IPS DF 6.9 (cell line): ENCODE results near the gene MIER2.
"Not testable (repeated sequence)": the region's sequence is repeated elsewhere in the genome, so short reads cannot be mapped to it uniquely, and the experiment has no call there.

ENCODE experiments used
- DNase-seq: peaks from one replicate; pipeline ENCODE4 v3.0.0-alpha.2; 2013; ENCODE audit warnings: low read depth, low spot score
- H3K27ac ChIP-seq: one replicate; pipeline ENCODE4 v1.5.1; 2013; ENCODE audit warnings: low read length, control low read depth
- H3K27me3 ChIP-seq: 2 replicates; pipeline ENCODE4 v1.6.1; 2013; ENCODE audit warnings: mild to moderate bottlenecking, low read length; ENCODE audit not compliant: control insufficient read depth, insufficient read depth
- H3K36me3 ChIP-seq: 2 replicates; pipeline ENCODE4 v1.6.1; 2013; ENCODE audit warnings: low read length; ENCODE audit not compliant: control insufficient read depth, insufficient read depth
- H3K4me1 ChIP-seq: 2 replicates; pipeline ENCODE4 v1.6.1; 2013; ENCODE audit warnings: low read length; ENCODE audit not compliant: control insufficient read depth, insufficient read depth
- H3K4me3 ChIP-seq: 2 replicates; pipeline ENCODE4 v1.5.1; 2013; ENCODE audit warnings: mild to moderate bottlenecking, low read length
- H3K9me3 ChIP-seq: 2 replicates; pipeline ENCODE4 v1.6.1; 2013; ENCODE audit warnings: low read length, inconsistent platforms; ENCODE audit not compliant: control insufficient read depth, insufficient read depth
- WGBS: extraction: QIAGEN DNeasy Blood & Tissue Kit; methylation state at CpG from one replicate; pipeline ENCODE4 v1.1.7; 2013; ENCODE audit warnings: mixed read lengths, missing lambda C conversion rate; ENCODE audit not compliant: insufficient read length, insufficient coverage; 5-methylcytosine and 5-hydroxymethylcytosine counted together

MIER2 gene, protein sequence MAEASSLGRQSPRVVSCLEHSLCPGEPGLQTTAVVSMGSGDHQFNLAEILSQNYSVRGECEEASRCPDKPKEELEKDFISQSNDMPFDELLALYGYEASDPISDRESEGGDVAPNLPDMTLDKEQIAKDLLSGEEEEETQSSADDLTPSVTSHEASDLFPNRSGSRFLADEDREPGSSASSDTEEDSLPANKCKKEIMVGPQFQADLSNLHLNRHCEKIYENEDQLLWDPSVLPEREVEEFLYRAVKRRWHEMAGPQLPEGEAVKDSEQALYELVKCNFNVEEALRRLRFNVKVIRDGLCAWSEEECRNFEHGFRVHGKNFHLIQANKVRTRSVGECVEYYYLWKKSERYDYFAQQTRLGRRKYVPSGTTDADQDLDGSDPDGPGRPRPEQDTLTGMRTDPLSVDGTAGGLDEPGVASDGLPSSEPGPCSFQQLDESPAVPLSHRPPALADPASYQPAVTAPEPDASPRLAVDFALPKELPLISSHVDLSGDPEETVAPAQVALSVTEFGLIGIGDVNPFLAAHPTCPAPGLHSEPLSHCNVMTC

DNA sequence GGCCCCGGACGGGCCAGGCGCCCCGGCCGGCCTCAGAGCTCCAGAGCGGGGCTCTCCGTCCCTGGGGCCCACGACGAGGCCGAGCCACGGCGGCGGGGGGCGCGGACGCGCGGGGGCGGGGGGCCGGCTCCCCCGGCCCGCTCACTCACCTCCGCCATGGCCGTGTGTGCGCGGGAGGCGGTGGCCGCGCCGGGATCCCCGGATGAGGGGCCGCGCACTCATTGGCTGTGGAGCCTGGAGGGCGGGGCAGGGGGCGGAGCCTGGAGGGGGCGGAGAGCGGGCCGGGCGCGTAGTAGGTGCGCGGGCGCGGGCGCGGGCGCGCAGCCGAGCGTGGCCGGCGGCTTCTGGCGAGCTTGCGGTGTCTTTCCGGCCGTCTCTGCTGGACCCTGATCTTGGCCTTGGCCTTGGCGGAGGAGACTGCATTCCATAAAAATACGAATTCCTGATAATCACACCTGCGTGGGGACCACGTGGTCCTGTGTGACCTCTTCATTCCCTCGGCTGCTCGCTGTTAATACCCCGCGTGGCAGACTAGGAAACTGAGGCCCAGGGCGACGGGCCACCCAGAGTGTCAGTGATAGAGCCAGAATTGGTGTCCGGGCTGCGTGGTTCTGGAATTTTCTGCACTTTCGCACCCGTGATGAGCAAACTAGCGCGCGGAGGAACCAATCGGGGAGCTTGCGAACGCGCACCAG is at the start of gene MIER2:
Gene MIER2, minus strand, starts transcription at position 172 of the 695 bp plus-strand sequence. Its CDS starts 14 bp downstream, at position 158.
- H3K36me3 ChIP-seq: peaks cover 3% of the 10 kb centered on the region; the same call in 1 of the 2 replicates
- DNase-seq: peak; percentile 27
- H3K4me1 ChIP-seq: peaks cover 9% of the 10 kb centered on the region; the same call in 1 of the 2 replicates
- no peaks in the 10 kb centered on the region for H3K27me3 ChIP-seq
- H3K4me3 ChIP-seq: peak within 1 kb of the TSS; percentile 80
- H3K27ac ChIP-seq: no peak within 1 kb of the TSS
- no CpG with 5 or more reads among the region's 77 CpGs for WGBS
- no peaks in the 10 kb centered on the region for H3K9me3 ChIP-seq

DNA sequence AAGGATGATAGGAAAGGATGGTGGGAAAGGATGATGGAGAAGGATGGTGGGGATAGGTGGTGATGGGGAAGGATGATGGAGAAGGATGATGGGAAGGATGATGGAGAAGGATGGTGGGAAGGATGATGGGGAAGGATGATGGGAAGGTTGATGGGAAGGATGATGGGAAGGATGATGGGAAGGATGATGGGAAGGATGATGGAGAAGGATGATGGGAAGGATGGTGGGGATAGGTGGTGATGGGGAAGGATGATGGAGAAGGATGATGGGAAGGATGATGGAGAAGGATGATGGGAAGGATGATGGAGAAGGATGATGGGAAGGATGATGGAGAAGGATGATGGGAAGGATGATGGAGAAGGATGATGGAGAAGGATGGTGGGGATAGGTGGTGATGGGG is 49.0 kb upstream of the MIER2 start:
- not testable (repeated sequence) for H3K4me3 ChIP-seq, H3K4me1 ChIP-seq, DNase-seq, H3K36me3 ChIP-seq, H3K27me3 ChIP-seq, H3K9me3 ChIP-seq, H3K27ac ChIP-seq

DNA sequence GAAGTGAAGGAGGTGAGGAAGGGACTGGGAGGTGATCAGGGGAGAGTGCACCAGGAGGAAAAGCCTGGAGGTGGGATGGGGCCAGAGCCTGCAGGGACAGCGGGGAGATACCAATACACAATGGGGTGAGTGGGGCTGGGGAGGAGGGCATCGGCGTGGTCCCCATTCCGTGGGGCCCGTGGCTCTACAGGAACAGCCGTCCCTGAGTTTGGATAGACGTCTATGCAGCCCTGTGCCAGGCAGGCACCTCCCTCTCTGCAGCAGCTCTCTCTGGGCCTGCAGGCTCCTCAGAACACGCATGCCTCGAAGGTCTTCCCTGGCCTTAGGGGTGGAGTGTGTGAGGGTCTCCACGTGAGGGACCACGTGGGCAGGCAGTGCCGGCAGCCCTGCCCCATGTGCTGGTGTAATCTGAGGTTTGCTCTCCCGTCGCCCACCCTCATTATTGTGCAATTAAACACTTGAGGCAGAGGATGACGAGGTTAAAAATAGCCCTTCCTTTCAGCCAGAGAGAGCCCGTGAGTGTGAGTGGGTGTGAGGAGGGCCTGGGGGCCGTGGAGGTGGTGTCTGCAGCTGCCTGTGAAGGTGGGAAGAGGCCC is 47.9 kb upstream of the MIER2 start:
- no peak overlapping the region for H3K4me3 ChIP-seq
- no peaks in the 10 kb centered on the region for H3K36me3 ChIP-seq
- DNase-seq: no peak
- peaks cover 2% of the 10 kb centered on the region; the same call in 1 of the 2 replicates for H3K4me1 ChIP-seq
- H3K27me3 ChIP-seq: no peaks in the 10 kb centered on the region
- no peak overlapping the region for H3K27ac ChIP-seq
- no CpG with 5 or more reads among the region's 17 CpGs for WGBS
- H3K9me3 ChIP-seq: no peaks in the 10 kb centered on the region

DNA sequence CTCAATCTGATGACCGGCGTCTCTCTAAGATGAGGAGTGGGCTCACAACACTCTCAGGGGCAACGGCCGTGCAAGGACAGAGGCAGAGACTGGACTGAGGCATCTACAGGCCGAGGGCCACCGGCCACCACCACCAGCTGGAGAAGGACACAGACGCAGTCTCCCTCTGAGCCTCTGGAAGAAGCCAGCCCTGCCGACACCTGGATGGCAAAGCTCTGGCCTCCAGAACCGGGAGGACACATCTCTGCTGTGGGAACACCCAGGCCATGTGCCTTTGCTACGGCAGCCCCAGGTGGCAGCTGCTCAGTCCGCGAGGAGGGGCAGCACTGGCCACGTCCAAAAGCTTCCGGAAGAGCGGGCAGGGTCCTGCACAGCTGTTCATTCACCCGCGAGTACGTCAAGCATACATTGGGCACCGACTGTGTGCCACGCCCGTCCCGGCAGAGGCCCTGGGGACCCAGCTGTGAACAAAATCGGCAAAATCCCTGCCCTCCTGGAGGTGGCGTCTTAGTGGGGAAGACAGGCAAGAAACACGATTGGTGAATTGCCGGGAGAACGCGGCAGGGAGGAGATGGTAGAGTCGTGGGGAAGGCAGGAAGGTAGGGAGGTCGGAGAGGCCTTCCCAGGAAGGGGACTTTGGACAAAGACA is 47.3 kb upstream of the MIER2 start:
- H3K36me3 ChIP-seq: no peaks in the 10 kb centered on the region
- H3K27me3 ChIP-seq: no peaks in the 10 kb centered on the region
- H3K9me3 ChIP-seq: no peaks in the 10 kb centered on the region
- H3K4me3 ChIP-seq: no peak overlapping the region
- no peak for DNase-seq
- no CpG with 5 or more reads among the region's 30 CpGs for WGBS
- H3K27ac ChIP-seq: no peak overlapping the region
- peaks cover 2% of the 10 kb centered on the region; the same call in 1 of the 2 replicates for H3K4me1 ChIP-seq

DNA sequence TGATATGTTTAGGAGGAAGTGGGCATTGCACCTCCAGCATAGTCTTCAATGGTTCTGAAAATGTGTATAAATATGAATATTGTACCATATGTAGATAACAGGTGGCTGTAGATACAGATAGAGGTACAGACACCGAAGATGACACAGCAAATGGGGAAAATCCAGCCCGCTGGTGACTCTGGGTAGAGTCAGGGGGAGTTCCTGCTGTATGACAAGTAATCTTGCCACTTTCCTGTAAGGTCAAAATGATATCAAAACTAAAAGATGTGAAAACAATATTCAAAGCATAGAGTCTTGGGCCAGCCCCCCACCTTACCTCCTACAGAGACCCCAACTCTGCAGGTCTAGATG is 46.6 kb upstream of the MIER2 start:
- peaks cover 2% of the 10 kb centered on the region; the same call in 1 of the 2 replicates for H3K4me1 ChIP-seq
- H3K4me3 ChIP-seq: no peak overlapping the region
- no CpG with 5 or more reads among the region's 2 CpGs for WGBS
- no peaks in the 10 kb centered on the region for H3K9me3 ChIP-seq
- H3K27me3 ChIP-seq: no peaks in the 10 kb centered on the region
- no peaks in the 10 kb centered on the region for H3K36me3 ChIP-seq
- no peak for DNase-seq
- no peak overlapping the region for H3K27ac ChIP-seq

DNA sequence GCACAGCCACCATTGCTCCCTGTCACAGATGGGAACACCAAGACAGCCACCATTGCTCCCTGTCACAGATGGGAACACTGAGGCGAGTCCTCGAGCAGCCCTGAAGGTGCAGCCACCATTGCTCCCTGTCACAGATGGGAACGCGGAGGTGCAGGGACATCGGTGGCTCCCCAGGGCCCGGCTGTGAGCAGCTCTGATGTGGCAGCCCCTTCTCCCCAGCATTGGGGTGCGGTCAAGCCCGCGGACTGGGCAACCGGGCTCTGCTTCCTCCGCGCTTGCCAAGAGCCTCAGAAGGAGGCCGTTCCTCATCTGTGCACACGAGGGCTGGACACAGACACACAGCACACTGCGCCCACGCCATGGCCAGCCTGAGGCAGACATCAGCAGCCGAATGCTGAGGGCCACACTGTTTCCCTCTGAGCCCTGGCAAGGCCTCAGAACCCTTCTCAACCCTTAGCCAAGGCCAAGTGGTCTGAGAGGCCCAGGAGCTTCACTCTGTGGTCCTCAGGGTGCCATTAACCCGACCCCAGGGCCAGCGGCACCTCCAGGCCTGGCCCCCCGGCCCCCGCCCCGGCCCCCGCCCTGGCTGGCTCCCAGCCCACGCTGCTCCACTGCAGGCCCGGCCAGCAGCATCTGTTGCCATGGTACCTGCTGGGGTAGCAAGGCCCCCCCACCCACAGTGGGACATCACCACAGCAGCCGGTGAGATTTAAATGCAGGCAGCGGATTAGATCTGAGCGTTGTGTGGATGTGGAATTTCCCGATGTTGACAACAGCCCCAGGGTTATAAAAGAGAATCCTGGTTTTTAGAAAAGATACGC is 46.0 kb upstream of the MIER2 start:
- no CpG with 5 or more reads among the region's 30 CpGs for WGBS
- Histone ChIP-seq H3K27me3 (no peaks in the 10 kb centered on the region), H3K4me1 (peaks cover 2% of the 10 kb centered on the region; the same call in 1 of the 2 replicates), H3K27ac (no peak overlapping the region), H3K4me3 (no peak overlapping the region), H3K9me3 (no peaks in the 10 kb centered on the region), H3K36me3 (no peaks in the 10 kb centered on the region)
- no peak for DNase-seq

DNA sequence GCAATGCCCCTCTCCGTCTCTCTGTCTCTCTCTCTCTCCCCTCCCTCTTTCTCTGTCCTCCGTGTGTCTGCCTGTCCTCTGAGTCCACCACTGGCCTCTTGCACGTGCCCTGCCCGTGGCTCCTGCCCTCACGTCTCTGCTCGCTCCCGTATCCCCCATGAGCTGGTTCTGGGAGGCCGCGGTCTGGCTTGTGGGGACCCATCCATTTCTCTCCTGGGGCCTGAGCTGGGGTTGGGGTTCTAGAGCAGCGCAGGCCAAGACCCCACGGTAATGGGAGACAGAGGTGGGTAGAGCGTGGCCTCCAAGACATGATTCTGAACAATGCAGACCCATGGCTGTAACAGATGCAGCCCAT is 45.3 kb upstream of the MIER2 start:
- H3K27me3 ChIP-seq: no peaks in the 10 kb centered on the region

DNA sequence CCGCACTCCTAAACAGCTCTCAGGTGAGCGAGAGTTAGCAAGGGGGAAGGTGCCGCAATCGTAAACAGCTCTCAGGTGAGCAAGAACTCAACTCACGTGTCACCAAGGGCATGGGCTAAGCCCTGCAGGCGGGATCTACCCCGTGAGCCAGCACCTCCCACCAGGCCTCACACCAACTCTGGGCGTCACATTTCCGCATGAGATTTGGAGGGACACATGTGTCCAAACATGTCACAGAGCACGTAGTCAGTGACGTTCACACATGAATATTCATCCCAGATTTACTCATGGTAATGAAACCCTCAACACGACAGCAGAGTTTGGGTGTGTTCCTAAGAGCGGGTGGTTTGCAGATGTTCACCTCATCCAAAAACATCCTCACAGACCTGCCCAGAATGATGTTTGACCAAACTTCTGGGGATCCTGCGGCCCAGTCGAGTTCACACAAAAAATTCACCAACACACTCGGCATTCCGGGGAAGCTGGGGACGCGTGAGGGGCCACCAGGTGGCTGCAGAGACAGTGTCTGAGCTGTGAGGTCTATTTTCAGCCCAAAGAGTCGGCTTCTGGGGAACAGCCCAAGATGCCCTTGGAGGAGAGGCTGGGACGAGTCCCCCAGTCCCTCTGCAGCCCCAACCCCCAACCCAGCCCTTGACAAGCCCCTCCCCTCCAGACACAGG is 44.8 kb upstream of the MIER2 start:
- Histone ChIP-seq H3K36me3 (no peaks in the 10 kb centered on the region), H3K27me3 (no peaks in the 10 kb centered on the region), H3K4me3 (no peak overlapping the region), H3K9me3 (no peaks in the 10 kb centered on the region), H3K27ac (no peak overlapping the region), H3K4me1 (peaks cover 2% of the 10 kb centered on the region; the same call in 1 of the 2 replicates)
- no CpG with 5 or more reads among the region's 21 CpGs for WGBS
- DNase-seq: no peak

More for the DNA sequence above, 45.3 kb upstream of the MIER2 start:
- WGBS: no CpG with 5 or more reads among the region's 12 CpGs
- Histone ChIP-seq H3K27ac (no peak overlapping the region), H3K4me1 (peaks cover 2% of the 10 kb centered on the region; the same call in 1 of the 2 replicates), H3K36me3 (no peaks in the 10 kb centered on the region), H3K9me3 (no peaks in the 10 kb centered on the region), H3K4me3 (no peak overlapping the region)
- no peak for DNase-seq

DNA sequence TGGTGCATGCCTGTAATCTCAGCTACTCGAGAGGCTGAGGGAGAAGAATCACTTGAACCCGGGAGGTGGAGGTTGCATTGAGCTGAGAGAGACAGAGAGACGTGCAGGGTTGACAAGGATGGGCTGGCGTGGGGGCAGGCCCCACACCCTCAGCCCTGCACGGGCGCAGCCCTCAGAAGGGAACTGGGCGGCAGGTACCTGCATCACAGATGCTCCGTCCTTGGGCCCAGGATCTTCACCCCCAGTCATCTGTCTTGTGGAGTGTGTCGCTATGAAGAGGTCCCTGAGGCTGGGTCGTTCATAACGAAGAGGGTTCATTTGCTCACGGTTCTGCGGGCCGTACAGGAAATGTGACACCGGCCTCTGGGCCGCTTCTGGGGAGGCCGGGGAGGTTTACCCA is 44.1 kb upstream of the MIER2 start:
- peaks cover 4% of the 10 kb centered on the region; the same call in 1 of the 2 replicates for H3K4me1 ChIP-seq
- no peak overlapping the region for H3K27ac ChIP-seq
- H3K27me3 ChIP-seq: no peaks in the 10 kb centered on the region
- H3K4me3 ChIP-seq: no peak overlapping the region
- no peaks in the 10 kb centered on the region for H3K9me3 ChIP-seq
- H3K36me3 ChIP-seq: no peaks in the 10 kb centered on the region
- no peak for DNase-seq
- no CpG with 5 or more reads among the region's 17 CpGs for WGBS
